ENCODE results near the gene ALPK1.

DNA sequence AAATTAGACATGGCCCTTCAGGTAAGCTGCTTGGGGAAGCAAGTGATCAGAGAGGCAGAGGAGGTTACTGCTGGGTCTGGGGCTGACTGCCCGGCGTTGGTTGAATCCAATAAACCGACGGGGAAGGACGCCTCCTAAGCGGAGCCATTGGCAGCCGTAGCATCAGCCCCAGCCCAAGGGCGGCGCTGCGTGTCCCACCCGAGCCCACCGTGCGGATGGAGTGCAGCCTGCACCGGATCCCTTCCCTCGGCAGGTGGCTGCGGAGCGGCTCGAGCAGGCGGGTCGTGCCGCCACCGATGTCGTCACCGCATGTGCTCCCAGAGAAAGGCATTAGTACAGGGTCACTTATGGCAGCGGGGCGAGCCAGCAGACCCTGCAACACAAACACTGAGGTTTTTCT, 82.1 kb downstream of the ALPK1 start:
- no peak for TF ChIP-seq SMC3 (IDR thresholded peaks at IDR 0.05; ENCODE audit: low read depth, low read length)
- TF ChIP-seq EP300 (IDR thresholded peaks at IDR 0.05; ENCODE audit: borderline replicate concordance in 1 of 2, low read depth in 1 of 2, low read length in 1 of 2), result no peak
- no peak for TF ChIP-seq CTCF (IDR thresholded peaks at IDR 0.05)
- no peak for TF ChIP-seq YY1 (IDR thresholded peaks at IDR 0.05; ENCODE audit: low read depth)
- TF ChIP-seq EZH2phosphoT487 (IDR thresholded peaks at IDR 0.05; ENCODE audit: borderline replicate concordance, low read depth), result no peak
- no peak for TF ChIP-seq IRF3 (IDR thresholded peaks at IDR 0.05; ENCODE audit: low read depth, low read length)
- TF ChIP-seq TEAD4 (IDR thresholded peaks at IDR 0.05; ENCODE audit: borderline replicate concordance, insufficient read depth), result no peak
- no peak for TF ChIP-seq POLR2AphosphoS5 (IDR thresholded peaks at IDR 0.05; ENCODE audit: low read depth, low read length)
- no peak for TF ChIP-seq RAD21 (IDR thresholded peaks at IDR 0.05; ENCODE audit: low read length)
- TF ChIP-seq, protein P1, sequence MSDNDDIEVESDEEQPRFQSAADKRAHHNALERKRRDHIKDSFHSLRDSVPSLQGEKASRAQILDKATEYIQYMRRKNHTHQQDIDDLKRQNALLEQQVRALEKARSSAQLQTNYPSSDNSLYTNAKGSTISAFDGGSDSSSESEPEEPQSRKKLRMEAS (IDR thresholded peaks at IDR 0.05; ENCODE audit: low read depth), result no peak
- no peak for TF ChIP-seq REST (IDR thresholded peaks at IDR 0.05; ENCODE audit: low read depth, low read length)
- no peak for TF ChIP-seq MEF2A (IDR thresholded peaks at IDR 0.05; ENCODE audit: borderline replicate concordance, low read depth)
- no peak for TF ChIP-seq TAF1 (IDR thresholded peaks at IDR 0.05; ENCODE audit: borderline replicate concordance, low read depth, low read length)
